GM12892 (cell line): ENCODE results near the gene ATG2A.

Source experiments
- DNase-seq: peaks from one replicate; pipeline ENCODE4 v3.0.0; 2011; ENCODE audit not compliant: insufficient read length
- FAIRE-seq: peaks from 2 replicates; lab custom pipeline; 2011; peaks lifted over from hg19 to GRCh38; lab: Jason Lieb, UNC
- POLR2A ChIP-seq: IDR thresholded peaks from 2 replicates; pipeline ENCODE4 v1.6.1; 2011; ENCODE audit warnings: low read depth, low read length, control low read depth
- POLR2AphosphoS5 ChIP-seq: IDR thresholded peaks from 2 replicates; pipeline ENCODE4 v1.6.1; 2011; ENCODE audit warnings: low read depth, low read length, control low read depth
- TAF1 ChIP-seq: IDR thresholded peaks from 2 replicates; pipeline ENCODE4 v1.6.1; 2011; ENCODE audit warnings: low read depth, mild to moderate bottlenecking, control low read depth, low read length, borderline replicate concordance

Gene ATG2A

DNA sequence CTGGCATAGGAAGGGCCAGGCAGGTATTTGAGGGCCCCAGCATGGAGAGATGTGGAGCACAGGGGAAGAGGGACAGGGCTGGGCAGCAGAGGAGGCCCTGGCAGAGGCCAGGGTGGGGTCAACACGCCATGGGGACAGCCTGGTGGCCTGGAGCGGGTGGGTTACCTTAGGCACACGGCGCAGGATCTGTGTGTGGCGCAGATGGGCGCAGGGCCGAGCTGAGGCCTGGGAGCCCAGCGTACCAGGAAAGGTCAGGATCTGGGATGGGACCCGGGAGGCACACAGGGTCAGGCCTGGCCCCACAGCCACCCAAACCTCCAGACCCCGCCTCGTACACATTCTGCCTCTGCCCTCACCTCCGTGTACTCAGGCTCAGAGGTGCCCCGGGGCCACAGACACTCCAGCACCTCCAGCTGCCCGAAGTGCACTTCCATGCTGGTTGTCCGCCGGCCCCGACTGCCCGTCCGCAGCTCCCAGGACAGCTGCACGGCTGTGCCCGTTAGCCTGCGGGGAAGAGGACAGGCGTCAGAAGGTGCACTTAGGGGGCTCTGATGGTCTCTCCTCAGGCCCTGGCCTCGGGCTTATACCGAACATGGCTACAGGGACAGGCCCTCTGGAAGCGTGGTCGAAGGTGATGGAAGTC is 6.4 kb downstream of the ATG2A start:
- TF ChIP-seq POLR2AphosphoS5, result no peak
- no peak for TF ChIP-seq TAF1
- no peak for TF ChIP-seq POLR2A
- FAIRE-seq (no peak), DNase-seq (no peak)

DNA sequence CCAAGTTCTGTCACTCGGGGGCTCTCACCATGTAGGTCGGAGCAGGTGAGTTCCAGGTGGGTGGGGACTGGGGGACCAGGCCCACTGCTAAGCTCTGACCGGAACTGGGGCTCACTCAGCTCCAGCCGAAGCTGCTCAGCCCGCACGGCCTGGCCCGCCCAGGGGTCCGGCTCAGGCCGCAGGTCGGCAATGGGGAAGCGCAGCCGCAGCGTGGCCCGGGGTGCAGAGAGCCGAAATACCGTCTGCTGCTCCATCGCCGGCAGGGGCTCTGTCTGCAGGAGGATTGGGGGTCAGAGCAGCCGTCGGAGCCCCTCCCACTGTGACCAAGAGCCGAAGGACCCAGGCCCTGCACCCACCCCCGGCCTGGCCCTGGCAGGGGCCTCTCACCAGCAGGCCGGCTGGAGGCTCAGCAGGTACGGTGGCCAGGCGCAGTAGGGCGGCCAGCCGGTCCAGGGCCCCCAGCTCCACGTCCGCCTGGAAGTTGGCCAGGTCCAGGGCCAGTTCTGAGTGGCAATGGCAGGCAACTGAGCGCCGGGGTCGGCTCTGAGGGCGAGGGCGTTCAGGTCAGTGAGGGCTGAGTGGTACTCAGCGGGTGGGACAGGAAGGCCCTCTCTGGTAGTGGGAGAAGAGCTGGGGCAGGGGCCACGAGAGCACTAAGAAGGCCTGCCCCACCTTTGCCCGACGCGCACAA is 7.2 kb downstream of the ATG2A start:
- DNase-seq (no peak), FAIRE-seq (no peak)
- TF ChIP-seq TAF1, result no peak
- no peak for TF ChIP-seq POLR2A
- TF ChIP-seq POLR2AphosphoS5, result no peak

DNA sequence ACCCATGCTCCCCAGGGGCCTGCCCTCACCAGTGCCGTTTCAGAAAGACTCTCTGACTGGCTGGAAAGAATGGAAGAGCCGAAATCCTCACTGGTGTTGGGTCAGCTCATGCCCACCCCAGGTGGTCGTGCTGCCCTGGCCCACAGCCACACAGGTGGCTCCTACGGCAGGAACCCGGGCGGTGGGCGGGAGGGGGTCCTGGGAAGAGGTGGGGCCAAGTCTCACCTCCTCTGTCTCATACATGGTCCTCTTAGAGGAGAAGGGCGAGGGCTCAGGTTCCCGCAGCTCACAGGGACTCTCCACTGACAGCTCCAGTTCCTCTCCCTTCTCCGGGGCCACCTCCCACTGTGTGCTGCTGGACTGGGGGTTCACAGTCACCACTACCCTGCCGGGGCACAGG is 8.2 kb downstream of the ATG2A start:
- FAIRE-seq, result no peak

GRCh38 chr11:64906314-64906635 is 10.7 kb downstream of the ATG2A start:
- no peak for FAIRE-seq
- no peak for TF ChIP-seq TAF1
- TF ChIP-seq POLR2AphosphoS5, result no peak
- TF ChIP-seq POLR2A, result no peak
- no peak for DNase-seq

More for the DNA sequence above, 8.2 kb downstream of the ATG2A start:
- TF ChIP-seq TAF1 (no peak), POLR2A (no peak), POLR2AphosphoS5 (no peak)
- DNase-seq, result no peak

DNA sequence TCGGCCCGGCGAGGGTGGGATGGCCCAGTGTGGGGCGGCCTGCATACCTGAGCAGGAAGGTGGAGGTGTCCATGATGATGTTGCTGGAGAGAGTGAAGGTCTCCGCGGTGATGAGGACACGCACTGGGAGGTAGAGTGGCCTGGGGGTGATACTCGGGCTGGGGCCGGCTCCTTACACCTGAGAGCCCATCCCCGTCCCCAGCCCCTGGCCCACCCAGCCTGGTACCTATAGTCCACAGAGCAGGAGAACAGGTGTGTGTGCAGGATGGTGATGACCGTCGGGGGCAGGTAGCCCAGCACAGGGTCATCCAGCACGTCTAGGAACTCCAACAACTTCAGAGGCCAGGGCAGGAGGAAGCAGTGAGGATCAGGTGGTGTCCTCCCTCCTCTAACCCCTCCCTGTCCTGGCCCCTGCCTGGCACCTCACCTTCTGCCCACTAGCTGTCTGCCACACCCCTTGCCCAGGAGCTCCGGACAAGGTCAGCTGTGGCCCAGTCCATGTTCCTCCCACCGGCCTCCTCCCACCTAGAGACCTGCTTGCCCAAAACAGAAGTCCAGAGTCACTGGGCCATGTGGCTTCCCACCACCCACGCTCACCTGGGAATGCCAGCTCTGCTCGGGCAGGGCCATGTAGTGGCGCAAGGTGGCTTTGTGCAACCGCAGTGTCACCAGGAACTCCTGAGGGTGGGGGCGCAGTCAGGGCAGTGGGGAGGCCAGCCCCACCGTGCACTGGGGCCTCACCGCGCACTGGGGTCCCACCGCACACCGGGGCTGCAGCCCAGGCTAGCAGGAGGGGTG is 11.3 kb downstream of the ATG2A start:
- TF ChIP-seq TAF1 (no peak), POLR2AphosphoS5 (no peak), POLR2A (no peak)
- DNase-seq, result no peak
- peak; percentile 17 for FAIRE-seq

DNA sequence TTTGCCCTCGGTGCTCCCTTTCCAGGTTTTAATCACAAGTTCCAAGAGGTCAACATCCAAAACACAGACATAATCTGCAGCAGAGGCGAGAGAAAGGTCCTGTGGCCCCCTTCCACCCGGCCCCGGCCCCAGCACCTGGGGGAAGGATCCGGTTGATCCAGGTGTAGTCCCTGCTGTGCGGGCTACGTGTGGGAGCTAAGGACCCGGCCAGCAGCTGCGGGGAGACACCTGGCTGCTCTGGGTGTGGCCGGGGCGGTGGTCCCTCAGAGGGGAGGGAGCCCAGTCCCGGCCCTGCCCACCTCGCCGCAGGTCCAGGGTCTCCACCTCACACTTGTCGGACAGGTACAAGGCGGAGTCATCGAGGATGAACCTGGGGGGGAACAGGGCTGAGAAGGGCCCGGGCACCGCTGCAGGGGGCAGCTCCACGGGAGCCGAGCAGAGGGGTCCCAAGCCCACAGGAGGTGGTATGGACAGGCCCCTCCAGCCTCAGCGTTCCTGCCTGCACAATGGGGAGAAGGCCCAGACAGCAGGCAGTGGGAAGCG is 13.6 kb downstream of the ATG2A start:
- FAIRE-seq, result no peak
- TF ChIP-seq POLR2AphosphoS5 (no peak), POLR2A (no peak), TAF1 (no peak)
- DNase-seq, result no peak

DNA sequence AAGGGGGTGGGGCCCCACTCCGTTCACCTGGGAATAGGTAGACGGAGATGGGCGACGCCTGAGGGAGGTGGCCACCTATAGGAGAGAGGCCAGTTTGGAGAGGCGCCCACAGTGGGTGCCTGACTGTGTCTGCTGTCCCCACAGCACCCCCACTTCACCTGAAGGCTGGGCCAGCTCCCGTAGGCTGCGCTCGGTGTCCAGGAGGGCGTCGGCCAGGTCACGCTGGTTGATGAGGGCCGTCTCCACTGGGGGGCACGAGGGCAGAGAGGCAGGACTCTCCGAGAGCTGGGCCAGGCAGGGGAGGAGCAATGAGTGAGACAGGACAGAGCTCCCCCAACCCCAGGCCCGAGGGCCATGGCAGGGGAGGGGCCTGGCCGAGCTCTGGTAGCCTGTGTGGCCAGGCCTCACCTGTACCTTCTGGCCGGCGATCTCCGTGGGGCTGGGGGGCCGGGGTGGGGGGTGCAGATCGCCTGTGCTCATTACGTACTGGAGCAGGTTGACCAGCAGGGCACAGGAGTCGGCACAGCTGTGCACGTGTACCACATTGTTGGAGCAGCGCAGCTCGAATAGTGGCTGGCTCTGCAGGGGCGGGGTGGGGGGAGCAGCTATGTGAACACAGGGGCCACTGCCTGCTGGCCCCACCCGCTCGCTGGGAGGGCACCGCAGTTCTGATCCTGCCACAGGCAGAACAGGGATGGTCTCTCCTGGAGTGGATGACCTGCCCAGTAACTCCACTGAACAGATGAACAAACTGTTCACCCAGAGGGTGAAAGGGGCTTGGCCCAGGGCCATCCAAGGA is 14.7 kb downstream of the ATG2A start:
- no peak for FAIRE-seq
- no peak for TF ChIP-seq TAF1
- TF ChIP-seq POLR2A, result no peak
- TF ChIP-seq POLR2AphosphoS5, result no peak
- no peak for DNase-seq

GRCh38 chr11:64900774-64901173 is 16.2 kb downstream of the ATG2A start:
- no peak for TF ChIP-seq POLR2A
- TF ChIP-seq POLR2AphosphoS5, result no peak
- TF ChIP-seq TAF1, result no peak
- DNase-seq (no peak), FAIRE-seq (no peak)

GRCh38 chr11:64900263-64900678 is 16.7 kb downstream of the ATG2A start:
- peak; percentile 71 for FAIRE-seq
- no peak for DNase-seq
- no peak for TF ChIP-seq TAF1
- TF ChIP-seq POLR2AphosphoS5, result no peak
- no peak for TF ChIP-seq POLR2A

DNA sequence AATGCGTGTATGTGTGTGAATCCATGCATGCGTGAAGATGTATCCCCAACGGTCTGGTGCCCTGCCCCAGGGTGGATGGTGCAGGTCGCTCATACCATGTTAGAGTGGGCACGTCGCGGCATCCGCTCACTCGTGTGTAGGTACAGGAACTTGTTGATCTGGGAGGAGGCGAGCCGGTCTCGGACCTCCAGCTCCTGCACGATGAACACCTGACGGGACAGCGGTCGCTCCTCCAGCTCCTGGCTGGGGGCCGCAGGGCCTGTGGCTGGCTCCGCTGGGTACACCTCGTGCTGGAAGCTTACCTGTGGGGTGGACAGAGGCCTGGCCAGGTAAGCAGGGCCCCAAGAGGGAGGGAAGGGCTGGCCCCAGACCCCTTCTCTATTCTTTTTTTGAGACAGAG is 18.5 kb downstream of the ATG2A start:
- DNase-seq, result no peak
- TF ChIP-seq TAF1, result no peak
- no peak for TF ChIP-seq POLR2A
- no peak for TF ChIP-seq POLR2AphosphoS5
- no peak for FAIRE-seq

- no peak for DNase-seq
- no peak for TF ChIP-seq POLR2AphosphoS5
- TF ChIP-seq POLR2A, result no peak
- no peak for FAIRE-seq
Observed at GRCh38 chr11:64898076-64898445, 18.9 kb downstream of the ATG2A start.
